ENCODE measurements around the gene SOX5. TPM values are rescaled to one million over a fixed set of nuclear protein-coding genes. Genes with fewer than 3 reads are reported as not detected.

Gene SOX5
- total and polyA plus RNA-seq, 12 donors = 0.47 to 10.4 (median 1.9) TPM

GRCh38 chr12:23899434-23899833 is 50.0 kb downstream of the SOX5 start:
- no peak for DNase-seq
- WGBS, 4 donors = 79 to 84% (median 81%) methylated on average over 3 of the region's 3 CpGs
- Histone ChIP-seq H3K36me3 (replicated peaks in 1 of 2) (no peaks in the 10 kb centered on the region), H3K27me3 (no peaks in the 10 kb centered on the region), H3K9me3 (replicated peaks in 1 of 3) (no peaks in the 10 kb centered on the region), H3K27ac (no peak overlapping the region), H3K4me3 (no peak overlapping the region), H3K4me1 (replicated peaks in 1 of 2) (no peaks in the 10 kb centered on the region)
- TF ChIP-seq CTCF (IDR thresholded peaks at IDR 0.05) (no peak), POLR2A (IDR thresholded peaks at IDR 0.05) (no peak)
- intact Hi-C loops (cut with DNase I) = no loop called here

GRCh38 chr12:23898121-23898520 is 51.3 kb downstream of the SOX5 start:
- intact Hi-C loops (cut with DNase I) = no loop called here
- Histone ChIP-seq H3K4me3 (no peak overlapping the region), H3K27ac (no peak overlapping the region), H3K36me3 (replicated peaks in 1 of 2) (no peaks in the 10 kb centered on the region), H3K27me3 (no peaks in the 10 kb centered on the region), H3K4me1 (replicated peaks in 1 of 2) (no peaks in the 10 kb centered on the region), H3K9me3 (replicated peaks in 1 of 3) (no peaks in the 10 kb centered on the region)
- no peak for DNase-seq
- WGBS, 4 donors = 43 to 64% (median 45%) methylated on average over 1 of the region's 1 CpG
- no peak for TF ChIP-seq CTCF (IDR thresholded peaks at IDR 0.05)
- TF ChIP-seq POLR2A (IDR thresholded peaks at IDR 0.05) = no peak

GRCh38 chr12:23895792-23896218 is 53.7 kb downstream of the SOX5 start:
- Histone ChIP-seq H3K9me3 (replicated peaks in 1 of 3) (no peaks in the 10 kb centered on the region), H3K4me1 (replicated peaks in 1 of 2) (no peaks in the 10 kb centered on the region), H3K36me3 (replicated peaks in 1 of 2) (no peaks in the 10 kb centered on the region), H3K27me3 (no peaks in the 10 kb centered on the region), H3K4me3 (no peak overlapping the region), H3K27ac (no peak overlapping the region)
- intact Hi-C loops (cut with DNase I) = no loop called here
- 56 to 65% (median 62%) methylated on average over 5 of the region's 5 CpGs for WGBS, 4 donors
- no peak for DNase-seq
- TF ChIP-seq CTCF (IDR thresholded peaks at IDR 0.05) (no peak), POLR2A (IDR thresholded peaks at IDR 0.05) (no peak)

- no peak for TF ChIP-seq POLR2A (IDR thresholded peaks at IDR 0.05)
- no peak for TF ChIP-seq CTCF (IDR thresholded peaks at IDR 0.05)
- H3K27me3 ChIP-seq = no peaks in the 10 kb centered on the region
- H3K27ac ChIP-seq = no peak overlapping the region
- intact Hi-C loops (cut with DNase I) = no loop called here
- no peak overlapping the region for H3K4me3 ChIP-seq
- DNase-seq = no peak
- H3K36me3 ChIP-seq (replicated peaks in 1 of 2) = no peaks in the 10 kb centered on the region
- no peaks in the 10 kb centered on the region for H3K9me3 ChIP-seq (replicated peaks in 1 of 3)
- no peaks in the 10 kb centered on the region for H3K4me1 ChIP-seq (replicated peaks in 1 of 2)
- WGBS, 4 donors = 71 to 85% (median 81%) methylated on average over 1 of the region's 1 CpG
These were observed 55.9 kb downstream of the SOX5 start for GRCh38 chr12:23893611-23894010.

All from adrenal gland (tissue), 12 donors.